HG03045 (cell line): Measurements from ENCODE around the gene CENPC.
"Not testable (repeated sequence)": the region's sequence is repeated elsewhere in the genome, so short reads cannot be mapped to it uniquely, and the experiment has no call there.

Experiments
- ATAC-seq: cut with Tn5 transposase; IDR thresholded peaks from one replicate; pipeline ENCODE4 v1.9.1; 2021; ENCODE audit warnings: mild to moderate bottlenecking, moderate library complexity; ENCODE audit not compliant: unreplicated experiment

Gene CENPC

DNA sequence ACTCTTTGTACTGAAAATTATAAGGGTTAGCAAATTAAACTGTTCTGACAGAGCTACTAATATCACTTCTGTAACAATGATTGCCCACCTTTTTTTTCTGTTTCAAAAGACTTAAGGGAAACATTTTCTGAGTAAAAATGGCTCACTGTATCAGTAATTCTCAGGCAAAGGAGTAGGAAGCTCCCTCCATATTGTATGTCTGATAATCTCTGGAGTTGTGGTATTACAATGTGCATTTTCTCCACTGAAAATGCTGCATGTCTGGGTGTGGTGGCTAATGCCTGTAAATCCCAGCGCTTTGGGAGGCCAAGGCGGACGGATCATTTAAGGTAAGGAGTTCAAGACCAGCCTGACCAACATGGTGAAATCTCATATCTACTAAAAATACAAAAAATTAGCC, 8.8 kb upstream of the CENPC start:
- no peak for ATAC-seq

DNA sequence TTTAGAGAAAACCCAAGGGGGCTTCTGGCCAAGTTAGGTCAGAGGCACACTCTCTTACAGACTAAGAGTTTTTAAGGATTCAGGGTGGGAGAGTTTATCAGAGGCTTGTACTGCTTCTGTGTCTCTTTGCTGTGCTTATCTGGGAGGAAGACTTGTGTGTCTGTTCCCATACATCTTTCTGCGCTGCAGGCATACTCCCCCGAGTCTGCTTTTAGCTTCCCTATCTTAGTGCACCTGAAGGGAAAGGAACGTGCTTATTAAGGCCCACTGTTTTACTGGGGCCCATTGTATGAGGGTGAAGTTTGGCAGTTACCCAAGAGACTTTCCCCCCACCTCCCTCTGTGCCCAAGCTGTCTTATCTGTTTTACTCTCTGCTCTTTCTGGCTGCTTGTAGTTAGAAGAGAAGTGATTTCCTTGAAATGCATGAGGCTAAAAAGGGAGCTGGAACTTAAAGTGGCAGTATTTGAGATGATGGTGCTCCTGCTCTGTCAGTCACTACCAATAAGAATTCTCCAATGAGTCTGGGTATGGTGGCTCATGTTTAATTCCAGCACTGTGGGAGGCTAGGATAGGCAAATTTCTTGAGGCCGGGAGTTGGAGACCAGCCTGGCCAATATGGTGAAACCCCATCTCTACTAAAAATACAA, 7.0 kb upstream of the CENPC start:
- not testable (repeated sequence) for ATAC-seq

- ATAC-seq: peak; percentile 33
These were observed 5.6 kb upstream of the CENPC start for GRCh38 chr4:67550857-67551256.

- peak; percentile 27 for ATAC-seq
These were observed 5.1 kb upstream of the CENPC start for GRCh38 chr4:67550451-67550850.

GRCh38 chr4:67549123-67549522, 3.8 kb upstream of the CENPC start:
- no peak for ATAC-seq

DNA sequence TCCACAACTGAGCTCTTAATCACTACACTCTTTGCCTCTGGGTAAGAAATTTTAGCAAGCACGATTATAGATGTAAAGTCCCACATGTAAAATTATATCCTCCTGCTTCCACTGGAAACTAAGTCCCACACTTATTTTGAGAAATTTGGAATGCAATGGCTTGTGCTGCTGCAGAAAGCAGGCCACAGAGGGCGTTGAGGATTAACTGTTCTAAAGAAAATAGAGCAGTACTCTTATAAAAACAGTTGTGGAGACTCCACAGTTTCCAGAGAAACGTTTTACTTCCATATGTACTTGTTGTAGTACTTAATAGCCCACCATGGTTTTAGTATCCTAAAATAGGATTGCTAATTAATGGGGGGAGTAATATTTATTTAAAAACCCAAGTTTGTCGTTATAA, 1.7 kb upstream of the CENPC start:
- no peak for ATAC-seq

DNA sequence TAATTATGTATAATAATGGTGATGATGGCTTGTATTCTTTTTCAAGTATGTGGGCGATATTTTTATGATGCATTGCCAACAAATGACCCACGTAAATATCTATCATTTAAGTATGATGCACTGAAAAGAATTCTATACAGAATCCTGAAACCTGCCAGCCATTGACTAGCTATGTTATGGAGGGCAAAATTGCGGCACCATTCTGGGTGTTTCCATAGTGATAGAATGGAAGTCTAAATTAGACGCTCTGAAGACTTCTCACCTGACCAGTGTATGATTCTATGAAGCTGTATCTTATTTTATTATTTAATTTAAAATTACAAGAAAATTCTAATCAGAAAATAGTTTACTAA, 677 bp upstream of the CENPC start:
- ATAC-seq: no peak

- ATAC-seq: no peak
These were observed 3.2 kb downstream of the CENPC start for GRCh38 chr4:67542076-67542475.

DNA sequence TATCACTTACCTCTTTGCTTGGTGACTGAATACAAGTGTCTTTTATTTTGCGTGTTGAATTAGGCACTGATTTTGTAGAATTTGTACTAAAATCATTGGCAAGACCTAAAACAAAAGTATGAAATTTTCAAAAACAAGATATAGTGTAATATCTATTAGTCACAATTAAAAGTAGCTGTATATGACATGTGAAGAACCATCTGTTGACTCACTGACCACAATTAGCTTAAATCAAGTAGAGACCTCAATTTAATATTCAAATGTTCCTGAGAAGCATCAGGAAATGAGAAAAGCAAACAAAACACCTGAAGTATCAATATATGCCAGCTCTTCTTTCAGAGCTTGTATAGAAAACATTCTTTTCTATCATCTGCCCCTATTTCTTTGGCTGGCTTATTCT, 5.5 kb downstream of the CENPC start:
- ATAC-seq: no peak

GRCh38 chr4:67535280-67535840, 9.9 kb downstream of the CENPC start:
- no peak for ATAC-seq

GRCh38 chr4:67533112-67533511, 12.2 kb downstream of the CENPC start:
- ATAC-seq: no peak

DNA sequence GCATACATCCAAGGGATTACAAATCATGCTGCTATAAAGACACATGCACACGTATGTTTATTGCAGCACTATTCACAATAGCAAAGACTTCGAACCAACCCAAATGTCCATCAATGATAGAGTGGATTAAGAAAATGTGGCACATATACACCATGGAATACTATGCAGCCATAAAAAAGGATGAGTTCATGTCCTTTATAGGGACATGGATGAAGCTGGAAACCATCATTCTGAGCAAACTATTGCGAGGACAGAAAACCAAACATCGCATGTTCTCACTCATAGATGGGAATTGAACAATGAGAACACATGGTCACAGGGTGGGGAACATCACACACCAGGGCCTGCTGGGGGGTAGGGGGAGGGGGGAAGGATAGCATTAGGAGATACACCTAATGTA, 12.9 kb downstream of the CENPC start:
- ATAC-seq: not testable (repeated sequence)

- no peak for ATAC-seq
These were observed 13.8 kb downstream of the CENPC start for GRCh38 chr4:67531379-67531962.

- not testable (repeated sequence) for ATAC-seq
These were observed 21.2 kb downstream of the CENPC start for GRCh38 chr4:67524140-67524539.

DNA sequence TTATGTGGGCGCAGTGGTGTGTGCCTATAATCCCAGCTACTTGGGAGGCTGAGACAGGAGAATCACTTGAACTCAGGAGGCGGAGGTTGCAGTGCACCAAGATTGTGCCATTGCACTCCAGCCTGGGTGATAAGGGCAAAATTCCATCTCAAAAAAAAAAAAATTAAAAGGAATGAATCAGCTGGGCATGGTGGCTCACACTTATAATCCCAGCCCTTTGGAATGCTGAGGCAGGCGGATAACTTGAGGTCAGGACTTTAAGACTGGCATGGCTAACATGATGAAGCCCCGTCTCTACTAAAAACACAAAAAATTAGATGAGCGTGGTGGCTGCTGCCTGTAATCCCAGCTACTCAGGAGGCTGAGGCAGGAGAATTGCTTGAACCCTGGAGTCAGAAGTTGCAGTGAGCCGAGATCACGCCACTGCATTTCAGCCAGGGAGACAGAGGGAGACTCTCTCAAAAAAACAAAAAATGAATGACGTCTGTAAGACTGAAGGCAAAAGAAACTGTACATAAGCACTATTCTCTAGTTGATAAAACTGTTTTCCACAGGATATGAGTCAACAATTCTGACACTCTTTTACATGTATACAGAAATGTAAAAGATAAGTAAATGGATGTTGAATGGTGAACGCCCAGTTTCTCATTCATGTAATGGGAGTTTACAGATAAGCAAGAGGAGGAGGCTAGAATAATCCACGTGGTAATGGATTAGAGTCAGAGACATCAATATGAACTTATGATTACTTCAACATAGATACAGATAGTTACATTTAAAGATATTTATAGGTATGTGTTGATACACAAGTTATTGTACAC, 22.2 kb downstream of the CENPC start:
- no peak for ATAC-seq

DNA sequence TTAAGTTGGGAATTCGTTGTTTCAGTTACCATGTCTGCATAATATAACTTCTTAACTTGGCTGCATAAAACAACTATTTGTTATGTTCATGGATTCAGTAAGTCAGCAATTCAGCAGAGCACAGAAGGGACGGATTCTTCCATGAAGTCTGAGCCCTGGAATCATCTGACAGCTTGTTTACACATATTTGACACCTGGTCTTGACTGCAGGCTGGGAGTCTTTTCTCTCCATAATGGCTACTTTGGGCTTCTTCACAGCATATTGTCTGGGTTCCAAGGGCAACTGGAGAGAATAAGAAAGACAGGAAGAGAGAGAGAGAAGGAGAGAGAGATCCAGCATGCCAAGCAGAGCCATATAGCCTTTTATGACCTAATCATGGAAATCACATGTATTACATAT, 23.1 kb downstream of the CENPC start:
- ATAC-seq: no peak

DNA sequence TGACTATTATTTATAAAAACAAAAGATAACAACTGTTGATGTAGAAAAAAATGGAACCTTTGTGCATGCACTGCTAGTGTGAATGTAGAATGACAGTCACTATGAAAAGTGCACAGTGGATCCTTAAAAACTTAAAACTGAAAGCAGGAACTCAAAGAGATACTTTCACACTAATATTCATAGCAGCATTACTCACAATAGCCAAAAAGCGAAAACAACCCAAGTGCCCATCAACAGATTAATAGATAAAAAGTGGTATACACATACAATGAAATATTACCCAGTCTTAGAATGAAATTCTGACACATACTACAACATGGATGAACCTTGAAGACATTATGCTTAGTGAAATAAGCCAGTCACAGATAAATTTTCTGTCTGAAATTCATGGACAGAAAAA, 23.8 kb downstream of the CENPC start:
- ATAC-seq: peak; percentile 81

GRCh38 chr4:67520141-67520540, 25.2 kb downstream of the CENPC start:
- ATAC-seq: no peak

GRCh38 chr4:67512501-67512900, 32.8 kb downstream of the CENPC start:
- no peak for ATAC-seq

DNA sequence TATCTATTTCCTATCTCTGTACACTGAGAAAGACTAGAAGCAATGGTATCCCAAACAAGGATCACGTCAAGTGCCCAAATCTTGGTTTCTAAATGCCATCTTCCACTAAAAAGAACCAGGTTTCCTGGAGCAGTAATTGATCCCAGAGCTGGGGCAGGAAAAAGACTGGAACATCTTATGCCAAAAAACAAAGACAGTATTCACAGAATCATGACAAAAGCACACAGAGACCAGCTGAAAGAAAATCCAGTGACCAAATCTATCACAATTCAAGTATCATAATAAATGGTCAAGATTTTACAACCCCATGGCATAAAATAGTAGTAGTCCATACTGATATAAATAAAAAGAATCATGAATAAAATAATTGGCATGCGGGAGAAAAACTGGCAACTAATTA, 44.9 kb downstream of the CENPC start:
- ATAC-seq: no peak

DNA sequence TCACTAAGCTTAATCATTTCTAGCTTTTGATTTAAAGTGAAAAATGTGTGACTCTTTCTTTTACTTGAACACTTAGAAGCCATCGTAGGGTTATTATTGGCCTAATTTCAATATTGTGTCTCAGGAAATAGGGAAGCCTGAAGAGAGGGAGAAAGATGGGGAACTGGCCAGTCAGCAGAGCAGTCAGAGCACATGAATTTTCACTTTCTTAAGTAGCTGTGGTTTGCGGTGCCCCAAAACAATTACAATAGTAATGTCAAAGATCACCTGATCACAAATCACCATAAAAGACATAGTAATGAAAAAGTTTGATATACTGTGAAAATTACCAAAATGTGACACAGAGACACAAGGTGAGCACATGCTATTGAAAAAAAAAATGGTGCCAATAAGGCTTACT, 45.5 kb downstream of the CENPC start:
- no peak for ATAC-seq
